NCI-H460 (cell line): Measurements from ENCODE around the gene CADPS. TPM values are rescaled to one million over a fixed set of nuclear protein-coding genes. Genes with fewer than 3 reads are reported as not detected.

ENCODE experiments used
- DNase-seq: peaks from one replicate; pipeline ENCODE4 v3.0.0-alpha.2; 2016; ENCODE audit warnings: low read depth; ENCODE audit errors: extremely low read depth
- total RNA-seq: library from RNA; depleted of rRNA; stranded (reverse); fragments of >200 nt; shearing (Covaris generic); gene quantifications from 2 replicates; pipeline ENCODE4 v1.2.3, GENCODE V29; 2014

CADPS gene
- total RNA-seq, 1 experiment from 2014 or later = not detected

GRCh38 chr3:62655056-62655690 lies 220.0 kb downstream of the CADPS start:
- no peak for DNase-seq

GRCh38 chr3:62653796-62654195 lies 221.4 kb downstream of the CADPS start:
- DNase-seq = no peak

- DNase-seq = no peak
These were observed 227.5 kb downstream of the CADPS start for GRCh38 chr3:62647711-62648110.

GRCh38 chr3:62644493-62644892 lies 230.7 kb downstream of the CADPS start:
- no peak for DNase-seq

- DNase-seq = no peak
These were observed 236.9 kb downstream of the CADPS start for GRCh38 chr3:62638316-62638715.

GRCh38 chr3:62636235-62636826 lies 238.9 kb downstream of the CADPS start:
- no peak for DNase-seq

GRCh38 chr3:62632510-62633294 lies 242.5 kb downstream of the CADPS start:
- no peak for DNase-seq

- no peak for DNase-seq
These were observed 243.7 kb downstream of the CADPS start for GRCh38 chr3:62631488-62631887.

GRCh38 chr3:62630664-62631063 lies 244.6 kb downstream of the CADPS start:
- no peak for DNase-seq

- no peak for DNase-seq
These were observed 249.9 kb downstream of the CADPS start for GRCh38 chr3:62625268-62625667.

- no peak for DNase-seq
These were observed 251.0 kb downstream of the CADPS start for GRCh38 chr3:62624185-62624584.

GRCh38 chr3:62622553-62623174 lies 252.6 kb downstream of the CADPS start:
- DNase-seq = peak; percentile 46

GRCh38 chr3:62621925-62622324 lies 253.3 kb downstream of the CADPS start:
- DNase-seq = no peak

- DNase-seq = no peak
These were observed 254.0 kb downstream of the CADPS start for GRCh38 chr3:62621176-62621575.

GRCh38 chr3:62615258-62615849 lies 259.9 kb downstream of the CADPS start:
- no peak for DNase-seq

GRCh38 chr3:62614527-62614926 lies 260.7 kb downstream of the CADPS start:
- DNase-seq = no peak

GRCh38 chr3:62611541-62612240 lies 263.5 kb downstream of the CADPS start:
- DNase-seq = no peak

GRCh38 chr3:62607287-62608029 lies 267.8 kb downstream of the CADPS start:
- no peak for DNase-seq

- no peak for DNase-seq
These were observed 269.7 kb downstream of the CADPS start for GRCh38 chr3:62605413-62606068.
